ENCODE results near the gene GATA5. TPM values are rescaled to one million over a fixed set of nuclear protein-coding genes. Genes with fewer than 3 reads are reported as not detected.
"Not testable (repeated sequence)": the region's sequence is repeated elsewhere in the genome, so short reads cannot be mapped to it uniquely, and the experiment has no call there.

The GATA5 gene
- total RNA-seq, 5 donors from 2014 or later (not counting 1 experiment from before 2014, with no cell fraction given) = not detected

DNA sequence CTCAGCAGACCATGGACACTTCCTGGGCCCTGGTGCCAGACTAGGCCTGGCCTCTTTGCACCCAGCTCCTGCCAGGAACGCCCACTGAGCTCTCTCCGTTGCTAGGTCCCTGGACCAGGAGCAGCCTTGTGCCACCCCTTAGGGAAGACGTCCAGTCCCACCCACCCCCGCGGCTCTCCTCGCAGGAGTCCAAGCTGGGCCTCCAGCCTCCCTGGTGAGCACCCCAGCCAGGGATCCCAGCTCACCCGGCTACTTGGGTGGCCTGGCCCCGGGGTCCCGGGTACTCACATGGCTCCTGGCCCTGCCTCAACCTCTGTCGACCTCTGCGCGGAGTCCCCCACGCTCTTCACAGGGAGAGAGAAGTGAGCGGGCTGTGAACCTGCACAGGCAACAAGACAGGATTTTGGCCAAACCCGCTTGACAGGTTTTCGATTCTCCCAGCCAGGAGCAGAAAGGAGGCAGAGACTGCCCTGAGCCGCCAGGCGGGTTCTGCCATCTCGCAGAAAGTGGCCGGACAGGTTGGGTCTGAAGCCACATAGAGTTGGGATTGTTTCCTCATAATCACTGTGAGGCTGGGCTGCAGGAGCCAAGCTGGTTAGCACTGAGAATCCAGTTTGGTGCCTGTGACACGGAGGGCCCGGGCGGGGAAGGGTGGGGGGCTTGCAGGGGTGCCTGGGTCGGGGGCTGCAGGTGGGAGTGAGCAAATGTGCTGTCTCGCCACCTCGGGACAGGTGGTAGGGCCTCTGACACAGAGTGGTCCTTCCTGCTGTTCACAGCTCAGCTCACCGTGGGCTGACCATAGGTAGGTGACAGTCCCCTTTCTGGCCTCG lies 48.4 kb downstream of the GATA5 start, which contains the start of gene RBBP8NL:
Gene RBBP8NL, minus strand, starts transcription at position 368 of the 830 bp plus-strand sequence. CDS start 7,892 bp downstream, outside the sequence.
- Mint-ChIP-seq H3K27ac (no peak within 1 kb of the TSS), H3K27me3 (peaks cover 4 to 12% of the 10 kb centered on the region in 2 donors), H3K36me3 (no peaks in the 10 kb centered on the region), H3K4me3 (no peak within 1 kb of the TSS), H3K4me1 (no peaks in the 10 kb centered on the region), H3K9me3 (no peaks in the 10 kb centered on the region)
- ChIA-PET POLR2A (no interaction called here), CTCF (no interaction called here)
- ATAC-seq (replicated peaks in 1 of 4) (no peak), DNase-seq (no peak)
- no peaks in the 10 kb centered on the region for H3K4me1 ChIP-seq (ENCODE audit: control insufficient read depth in 1 of 2, extremely low read depth in 1 of 2, insufficient read depth in 2 of 2, low read length in 2 of 2)
- no peaks in the 10 kb centered on the region for H3K36me3 ChIP-seq (ENCODE audit: control insufficient read depth in 2 of 2, extremely low read depth in 1 of 2, insufficient read depth in 1 of 2, low read length in 1 of 2)
- no peaks in the 10 kb centered on the region for H3K9me3 ChIP-seq
- no peak within 1 kb of the TSS for H3K27ac ChIP-seq (ENCODE audit: low read length)
- H3K4me3 ChIP-seq (ENCODE audit: control insufficient read depth in 1 of 2, extremely low read depth in 1 of 2, low read length in 1 of 2) = no peak within 1 kb of the TSS
- peaks cover 0 to 59% of the 10 kb centered on the region in 2 experiments for H3K27me3 ChIP-seq (replicated peaks in 1 of 2; ENCODE audit: control insufficient read depth in 2 of 2, extremely low read depth in 1 of 2, insufficient read depth in 2 of 2, low read length in 1 of 2)
- WGBS (ENCODE audit: insufficient coverage) = 81% methylated on average over 20 of the region's 28 CpGs

DNA sequence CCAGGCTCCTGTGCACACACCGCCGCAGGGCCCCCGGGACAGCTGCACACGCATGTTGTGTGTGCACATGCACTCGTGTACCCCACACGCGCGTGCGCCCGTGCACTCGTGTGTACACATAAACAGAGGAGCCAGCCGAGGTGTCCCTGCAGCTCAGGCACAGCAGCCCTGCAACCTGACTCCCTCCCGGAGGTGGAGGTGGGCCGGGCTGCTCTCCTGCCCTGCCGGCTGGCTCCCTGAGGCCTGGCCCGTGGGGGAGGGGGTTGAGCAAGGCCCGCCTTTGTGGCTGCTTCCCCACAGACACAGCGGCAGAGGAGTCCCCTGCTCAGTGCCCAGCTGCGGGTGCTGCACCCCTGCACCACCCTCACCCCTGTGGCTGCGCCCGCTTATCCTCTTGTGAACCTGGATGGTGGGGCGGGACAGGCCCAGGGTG lies 49.1 kb downstream of the GATA5 start:
- H3K4me1 ChIP-seq (ENCODE audit: control insufficient read depth in 1 of 2, extremely low read depth in 1 of 2, insufficient read depth in 2 of 2, low read length in 2 of 2) = no peaks in the 10 kb centered on the region
- ATAC-seq (replicated peaks in 1 of 4) = no peak
- H3K36me3 ChIP-seq (ENCODE audit: control insufficient read depth in 2 of 2, extremely low read depth in 1 of 2, insufficient read depth in 1 of 2, low read length in 1 of 2) = no peaks in the 10 kb centered on the region
- CTCF ChIA-PET = no interaction called here
- Mint-ChIP-seq H3K4me1 (no peaks in the 10 kb centered on the region), H3K36me3 (no peaks in the 10 kb centered on the region), H3K4me3 (no peak overlapping the region), H3K27ac (no peak overlapping the region), H3K9me3 (no peaks in the 10 kb centered on the region), H3K27me3 (peaks cover 4 to 11% of the 10 kb centered on the region in 2 donors)
- H3K9me3 ChIP-seq = no peaks in the 10 kb centered on the region
- no peak overlapping the region for H3K27ac ChIP-seq (ENCODE audit: low read length)
- POLR2A ChIA-PET = no interaction called here
- 80% methylated on average over 19 of the region's 22 CpGs for WGBS (ENCODE audit: insufficient coverage)
- no peak overlapping the region for H3K4me3 ChIP-seq (ENCODE audit: control insufficient read depth in 1 of 2, extremely low read depth in 1 of 2, low read length in 1 of 2)
- peaks cover 0 to 55% of the 10 kb centered on the region in 2 experiments for H3K27me3 ChIP-seq (replicated peaks in 1 of 2; ENCODE audit: control insufficient read depth in 2 of 2, extremely low read depth in 1 of 2, insufficient read depth in 2 of 2, low read length in 1 of 2)
- no peak for DNase-seq

DNA sequence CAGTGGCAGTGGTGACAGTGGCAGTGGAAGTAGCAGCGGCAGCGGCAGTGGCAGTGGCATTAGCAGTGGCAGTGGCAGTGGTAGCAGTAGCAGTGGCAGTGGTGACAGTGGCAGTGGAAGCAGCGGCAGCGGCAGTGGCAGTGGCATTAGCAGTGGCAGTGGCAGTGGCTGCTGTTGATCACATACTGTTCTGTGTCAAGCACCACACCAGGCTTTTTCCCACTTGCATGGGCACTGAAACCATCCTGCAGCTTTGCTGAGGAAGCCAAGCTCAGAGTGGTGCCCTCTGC lies 49.8 kb downstream of the GATA5 start:
- H3K4me1 ChIP-seq (ENCODE audit: control insufficient read depth in 1 of 2, extremely low read depth in 1 of 2, insufficient read depth in 2 of 2, low read length in 2 of 2); H3K4me3 Mint-ChIP-seq; H3K4me3 ChIP-seq (ENCODE audit: control insufficient read depth in 1 of 2, extremely low read depth in 1 of 2, low read length in 1 of 2); H3K4me1 Mint-ChIP-seq; H3K36me3 ChIP-seq (ENCODE audit: control insufficient read depth in 2 of 2, extremely low read depth in 1 of 2, insufficient read depth in 1 of 2, low read length in 1 of 2); H3K27ac Mint-ChIP-seq; H3K27ac ChIP-seq (ENCODE audit: low read length); DNase-seq; H3K9me3 Mint-ChIP-seq; H3K27me3 Mint-ChIP-seq; H3K9me3 ChIP-seq; CTCF ChIA-PET; H3K36me3 Mint-ChIP-seq; POLR2A ChIA-PET; ATAC-seq (replicated peaks in 1 of 4): not testable (repeated sequence)
- H3K27me3 ChIP-seq (replicated peaks in 1 of 2; ENCODE audit: control insufficient read depth in 2 of 2, extremely low read depth in 1 of 2, insufficient read depth in 2 of 2, low read length in 1 of 2) = peaks cover 0 to 55% of the 10 kb centered on the region in 2 experiments
- WGBS (ENCODE audit: insufficient coverage) = 96% methylated on average over 4 of the region's 4 CpGs

DNA sequence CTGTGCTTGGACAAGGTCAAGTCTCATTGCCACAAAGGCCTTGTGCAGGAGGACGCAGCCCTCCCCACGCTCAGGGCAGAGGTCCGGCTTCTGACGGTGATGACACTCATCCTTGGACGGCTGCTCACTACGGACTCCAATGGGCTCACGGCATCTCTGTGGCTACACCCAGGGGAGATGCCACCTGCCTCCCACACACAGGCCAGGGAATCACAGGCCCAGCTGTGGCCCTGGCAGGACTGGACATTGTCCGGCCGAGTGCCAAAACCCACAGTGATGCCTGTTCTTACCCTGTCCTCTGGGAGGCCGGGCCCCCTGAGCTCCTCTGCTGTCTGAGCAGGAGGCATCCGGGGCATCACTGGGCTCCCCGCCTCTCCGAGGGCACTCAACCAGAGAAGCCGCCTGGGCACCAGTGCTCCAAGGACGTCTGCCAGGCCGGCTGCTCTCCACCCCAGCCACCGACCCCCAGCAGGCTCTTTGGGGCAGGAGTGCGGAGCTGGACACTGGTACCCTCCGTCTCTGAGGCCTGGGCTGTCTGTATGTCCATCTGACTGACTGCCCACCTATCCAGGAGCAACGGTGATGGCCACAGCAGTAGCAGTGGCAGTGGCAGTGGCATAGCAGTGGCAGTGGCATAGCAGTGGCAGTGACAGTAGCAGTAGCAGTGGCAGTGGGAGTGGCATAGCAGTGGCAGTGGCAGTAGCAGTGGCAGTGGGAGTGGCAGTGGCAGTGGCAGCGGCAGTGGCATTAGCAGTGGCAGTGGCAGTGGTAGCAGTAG lies 50.3 kb downstream of the GATA5 start:
- 83% methylated on average over 18 of the region's 21 CpGs for WGBS (ENCODE audit: insufficient coverage)
- Mint-ChIP-seq H3K27me3 (peaks cover 0 to 4% of the 10 kb centered on the region in 2 donors), H3K9me3 (no peaks in the 10 kb centered on the region), H3K4me3 (no peak overlapping the region), H3K36me3 (no peaks in the 10 kb centered on the region), H3K27ac (no peak overlapping the region), H3K4me1 (no peaks in the 10 kb centered on the region)
- Histone ChIP-seq H3K27me3 (replicated peaks in 1 of 2; ENCODE audit: control insufficient read depth in 2 of 2, extremely low read depth in 1 of 2, insufficient read depth in 2 of 2, low read length in 1 of 2) (peaks cover 0 to 55% of the 10 kb centered on the region in 2 experiments), H3K9me3 (no peaks in the 10 kb centered on the region), H3K36me3 (ENCODE audit: control insufficient read depth in 2 of 2, extremely low read depth in 1 of 2, insufficient read depth in 1 of 2, low read length in 1 of 2) (no peaks in the 10 kb centered on the region), H3K4me3 (ENCODE audit: control insufficient read depth in 1 of 2, extremely low read depth in 1 of 2, low read length in 1 of 2) (no peak overlapping the region), H3K27ac (ENCODE audit: low read length) (no peak overlapping the region), H3K4me1 (ENCODE audit: control insufficient read depth in 1 of 2, extremely low read depth in 1 of 2, insufficient read depth in 2 of 2, low read length in 2 of 2) (no peaks in the 10 kb centered on the region)
- ChIA-PET CTCF (no interaction called here), POLR2A (no interaction called here)
- no peak for ATAC-seq (replicated peaks in 1 of 4)
- no peak for DNase-seq

DNA sequence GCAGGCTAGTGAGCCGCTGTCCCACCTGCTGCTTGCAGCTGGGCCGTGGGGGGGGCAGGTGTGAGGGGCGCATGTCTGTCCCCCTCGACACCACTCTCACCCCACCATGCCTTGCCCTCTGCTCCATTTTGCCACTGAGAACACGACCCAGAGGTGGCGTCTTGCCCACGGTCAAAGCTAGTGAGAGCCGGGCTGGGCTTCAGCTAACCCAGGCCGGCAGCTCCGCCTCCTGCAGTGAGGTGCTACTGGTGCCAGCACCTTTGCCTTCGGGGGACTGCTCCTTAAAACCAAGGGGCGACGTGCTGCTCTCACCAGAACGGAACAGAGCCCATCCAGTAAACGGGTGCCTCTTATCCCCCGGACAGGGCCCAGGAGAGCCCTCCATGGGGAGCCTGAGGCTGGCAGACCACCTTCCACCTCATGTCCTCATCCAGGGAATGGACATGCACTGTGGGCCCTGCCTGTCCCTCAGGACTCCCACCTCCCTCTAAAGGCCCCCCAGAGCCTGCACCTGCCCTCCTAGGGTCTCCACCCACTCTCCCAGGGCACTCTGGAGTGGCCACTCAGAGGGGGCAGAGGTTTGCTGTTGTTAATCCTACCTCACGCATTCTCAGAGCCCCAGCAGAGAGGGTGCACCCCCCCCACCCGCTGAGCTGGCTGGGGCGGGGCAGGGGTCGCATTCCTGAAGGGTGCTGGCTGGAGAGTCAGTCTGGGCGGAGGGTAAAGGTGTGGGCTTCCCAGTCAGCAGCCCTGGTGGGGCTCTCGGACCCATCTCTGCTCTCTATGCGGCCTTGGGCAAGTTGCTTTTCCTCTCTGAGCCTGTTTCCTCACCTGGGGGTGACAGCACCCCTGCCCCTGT lies 51.3 kb downstream of the GATA5 start:
- H3K9me3 Mint-ChIP-seq = no peaks in the 10 kb centered on the region
- no peak overlapping the region for H3K4me3 ChIP-seq (ENCODE audit: control insufficient read depth in 1 of 2, extremely low read depth in 1 of 2, low read length in 1 of 2)
- H3K4me3 Mint-ChIP-seq = no peak overlapping the region
- ATAC-seq (replicated peaks in 1 of 4) (no peak), DNase-seq (no peak)
- no peak overlapping the region for H3K27ac ChIP-seq (ENCODE audit: low read length)
- H3K27me3 ChIP-seq (replicated peaks in 1 of 2; ENCODE audit: control insufficient read depth in 2 of 2, extremely low read depth in 1 of 2, insufficient read depth in 2 of 2, low read length in 1 of 2) = peaks cover 0 to 51% of the 10 kb centered on the region in 2 experiments
- H3K27ac Mint-ChIP-seq = no peak overlapping the region
- no peaks in the 10 kb centered on the region for H3K36me3 ChIP-seq (ENCODE audit: control insufficient read depth in 2 of 2, extremely low read depth in 1 of 2, insufficient read depth in 1 of 2, low read length in 1 of 2)
- no peaks in the 10 kb centered on the region for H3K9me3 ChIP-seq
- POLR2A ChIA-PET = interaction anchor here in 1 of 2 donors (0.6 kb wide), 1 partner anchor 157 kb away, joined by 6 read pairs; no protein-coding TSS in a partner anchor
- H3K4me1 Mint-ChIP-seq = no peaks in the 10 kb centered on the region
- peaks cover 0 to 4% of the 10 kb centered on the region in 2 donors for H3K27me3 Mint-ChIP-seq
- no peaks in the 10 kb centered on the region for H3K4me1 ChIP-seq (ENCODE audit: control insufficient read depth in 1 of 2, extremely low read depth in 1 of 2, insufficient read depth in 2 of 2, low read length in 2 of 2)
- CTCF ChIA-PET = no interaction called here
- no peaks in the 10 kb centered on the region for H3K36me3 Mint-ChIP-seq
- 69% methylated on average over 18 of the region's 23 CpGs for WGBS (ENCODE audit: insufficient coverage)

DNA sequence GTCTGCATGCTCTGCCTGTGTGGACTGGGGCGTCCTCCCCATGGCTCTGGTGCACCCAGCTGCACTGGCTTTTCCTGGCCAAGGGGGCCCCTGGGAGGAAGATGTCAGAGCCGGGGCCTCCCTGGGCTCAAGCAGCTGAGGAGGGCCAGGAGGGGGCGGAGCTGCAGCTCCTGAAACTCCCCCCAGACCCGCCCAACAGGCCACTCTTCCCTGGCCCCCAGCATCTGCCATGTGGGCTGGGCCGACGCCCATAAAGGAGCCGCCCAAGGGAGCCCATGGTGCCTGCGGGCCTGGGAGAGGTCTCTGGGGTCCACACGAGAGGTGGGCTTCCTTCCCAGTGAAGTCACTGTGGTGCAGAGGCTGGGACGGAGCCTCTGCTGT lies 52.5 kb downstream of the GATA5 start:
- Mint-ChIP-seq H3K27ac (no peak overlapping the region), H3K4me3 (no peak overlapping the region), H3K36me3 (no peaks in the 10 kb centered on the region), H3K4me1 (no peaks in the 10 kb centered on the region), H3K9me3 (no peaks in the 10 kb centered on the region), H3K27me3 (no peaks in the 10 kb centered on the region)
- ATAC-seq (replicated peaks in 1 of 4) (no peak), DNase-seq (no peak)
- POLR2A ChIA-PET = no interaction called here
- no peaks in the 10 kb centered on the region for H3K4me1 ChIP-seq (ENCODE audit: control insufficient read depth in 1 of 2, extremely low read depth in 1 of 2, insufficient read depth in 2 of 2, low read length in 2 of 2)
- CTCF ChIA-PET = no interaction called here
- H3K9me3 ChIP-seq = no peaks in the 10 kb centered on the region
- no peaks in the 10 kb centered on the region for H3K36me3 ChIP-seq (ENCODE audit: control insufficient read depth in 2 of 2, extremely low read depth in 1 of 2, insufficient read depth in 1 of 2, low read length in 1 of 2)
- peaks cover 0 to 51% of the 10 kb centered on the region in 2 experiments for H3K27me3 ChIP-seq (replicated peaks in 1 of 2; ENCODE audit: control insufficient read depth in 2 of 2, extremely low read depth in 1 of 2, insufficient read depth in 2 of 2, low read length in 1 of 2)
- no peak overlapping the region for H3K27ac ChIP-seq (ENCODE audit: low read length)
- H3K4me3 ChIP-seq (ENCODE audit: control insufficient read depth in 1 of 2, extremely low read depth in 1 of 2, low read length in 1 of 2) = no peak overlapping the region
- 46% methylated on average over 10 of the region's 10 CpGs for whole genome bisulfite sequencing (ENCODE audit: insufficient coverage)

Data from T-cell (primary cell).